Vagina (tissue), 2 donors: Measurements from ENCODE around the gene SHANK3.

Experiments used
- POLR2AphosphoS5 ChIP-seq, 2 donors: sonication (generic); formaldehyde crosslinking; IDR thresholded peaks; one replicate each; pipeline ENCODE4 v1.9.0; 2017; ENCODE audit warnings: antibody characterized with exemption in 2 of 2, mild to moderate bottlenecking in 2 of 2, low read depth in 1 of 2; ENCODE audit not compliant: insufficient read depth in 1 of 2
- TF ChIP-seq, protein P1 (sequence below), 3 experiments: fragments of 450-650 bp in 2 of 3; fragments of 200-600 bp in 1 of 3; sonication (generic) in 1 of 3; IDR thresholded peaks; one replicate each; pipeline ENCODE4 v1.5.1; 2017 to 2019; ENCODE audit warnings: antibody characterized with exemption in 3 of 3, mild to moderate bottlenecking in 2 of 3, moderate library complexity in 2 of 3

DNA sequence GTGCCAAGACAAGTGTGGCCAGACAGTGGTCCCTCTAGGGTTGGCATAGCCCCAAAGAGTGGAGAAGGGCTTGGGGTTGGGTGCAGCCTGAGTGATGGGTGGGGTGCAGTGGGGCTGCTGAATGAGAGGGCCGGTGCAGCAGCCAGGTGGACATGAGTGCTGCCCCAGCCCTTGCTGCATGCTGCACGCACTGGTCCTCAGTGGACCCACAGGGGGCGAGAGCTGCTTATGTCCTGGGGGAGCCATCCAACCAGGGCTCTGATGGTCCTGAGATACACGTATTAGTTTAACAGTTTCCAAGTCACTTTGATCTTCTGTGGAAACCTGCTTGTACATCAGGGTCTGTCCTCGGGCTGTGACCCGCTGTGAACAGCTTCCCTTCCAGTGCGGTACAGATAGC is 41.5 kb downstream of the SHANK3 start:
- no peak for TF ChIP-seq POLR2AphosphoS5 (IDR thresholded peaks at IDR 0.05; ENCODE audit: insufficient read depth in 1 of 2, low read depth in 1 of 2)
- TF ChIP-seq, protein P1, sequence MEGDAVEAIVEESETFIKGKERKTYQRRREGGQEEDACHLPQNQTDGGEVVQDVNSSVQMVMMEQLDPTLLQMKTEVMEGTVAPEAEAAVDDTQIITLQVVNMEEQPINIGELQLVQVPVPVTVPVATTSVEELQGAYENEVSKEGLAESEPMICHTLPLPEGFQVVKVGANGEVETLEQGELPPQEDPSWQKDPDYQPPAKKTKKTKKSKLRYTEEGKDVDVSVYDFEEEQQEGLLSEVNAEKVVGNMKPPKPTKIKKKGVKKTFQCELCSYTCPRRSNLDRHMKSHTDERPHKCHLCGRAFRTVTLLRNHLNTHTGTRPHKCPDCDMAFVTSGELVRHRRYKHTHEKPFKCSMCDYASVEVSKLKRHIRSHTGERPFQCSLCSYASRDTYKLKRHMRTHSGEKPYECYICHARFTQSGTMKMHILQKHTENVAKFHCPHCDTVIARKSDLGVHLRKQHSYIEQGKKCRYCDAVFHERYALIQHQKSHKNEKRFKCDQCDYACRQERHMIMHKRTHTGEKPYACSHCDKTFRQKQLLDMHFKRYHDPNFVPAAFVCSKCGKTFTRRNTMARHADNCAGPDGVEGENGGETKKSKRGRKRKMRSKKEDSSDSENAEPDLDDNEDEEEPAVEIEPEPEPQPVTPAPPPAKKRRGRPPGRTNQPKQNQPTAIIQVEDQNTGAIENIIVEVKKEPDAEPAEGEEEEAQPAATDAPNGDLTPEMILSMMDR (IDR thresholded peaks at IDR 0.05), result no peak
